ENCODE measurements around the gene G3BP1.
"Not testable (repeated sequence)": the region's sequence is repeated elsewhere in the genome, so short reads cannot be mapped to it uniquely, and the experiment has no call there.

Gene G3BP1

DNA sequence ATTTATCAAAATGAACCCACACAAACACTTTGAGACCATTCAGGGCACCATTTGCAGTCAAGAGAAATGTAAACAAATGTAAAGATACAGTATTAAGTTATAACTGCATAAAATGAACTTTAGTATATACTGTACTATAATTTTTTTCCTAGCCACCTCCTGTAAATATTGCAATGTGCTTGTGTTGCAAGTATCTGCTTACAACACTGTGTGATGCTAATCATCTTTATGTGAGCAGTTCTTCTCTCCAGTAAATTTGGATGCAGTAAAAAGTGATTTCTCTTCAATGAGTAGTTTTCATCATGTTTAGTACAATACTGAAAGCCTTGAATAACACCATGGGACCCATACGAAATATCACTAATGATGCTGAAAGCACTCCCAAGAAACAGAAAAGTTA is 9.4 kb downstream of the G3BP1 start:
- Histone ChIP-seq H3F3A (ENCODE audit: control insufficient read depth, insufficient read depth) (peaks cover 7% of the 10 kb centered on the region; the same call in 1 of the 2 replicates), H3K9me3 (ENCODE audit: control insufficient read depth, insufficient read depth, low read length) (no peaks in the 10 kb centered on the region), H3K4me2 (ENCODE audit: low read length) (peak overlapping the region; percentile 30), H3K27ac (ENCODE audit: low read depth, low read length) (no peak overlapping the region), H3K36me3 (ENCODE audit: control insufficient read depth, low read length) (peaks cover 77% of the 10 kb centered on the region), H3K27me3 (ENCODE audit: control insufficient read depth, low read length) (no peaks in the 10 kb centered on the region), H3K4me3 (ENCODE audit: low read length) (no peak overlapping the region), H3K9me2 (replicated peaks; ENCODE audit: control insufficient read depth, low read length) (no peaks in the 10 kb centered on the region), H3K4me1 (ENCODE audit: control insufficient read depth, low read length) (peaks cover 73% of the 10 kb centered on the region), H3K79me2 (ENCODE audit: control insufficient read depth, low read length) (peaks cover 100% of the 10 kb centered on the region), H4K20me1 (ENCODE audit: control insufficient read depth, insufficient read depth, low read depth, low read length) (peaks cover 51% of the 10 kb centered on the region)
- no peak for TF ChIP-seq EZH2phosphoT487 (IDR thresholded peaks at IDR 0.05; ENCODE audit: borderline replicate concordance, low read length)
- TF ChIP-seq, protein P1, sequence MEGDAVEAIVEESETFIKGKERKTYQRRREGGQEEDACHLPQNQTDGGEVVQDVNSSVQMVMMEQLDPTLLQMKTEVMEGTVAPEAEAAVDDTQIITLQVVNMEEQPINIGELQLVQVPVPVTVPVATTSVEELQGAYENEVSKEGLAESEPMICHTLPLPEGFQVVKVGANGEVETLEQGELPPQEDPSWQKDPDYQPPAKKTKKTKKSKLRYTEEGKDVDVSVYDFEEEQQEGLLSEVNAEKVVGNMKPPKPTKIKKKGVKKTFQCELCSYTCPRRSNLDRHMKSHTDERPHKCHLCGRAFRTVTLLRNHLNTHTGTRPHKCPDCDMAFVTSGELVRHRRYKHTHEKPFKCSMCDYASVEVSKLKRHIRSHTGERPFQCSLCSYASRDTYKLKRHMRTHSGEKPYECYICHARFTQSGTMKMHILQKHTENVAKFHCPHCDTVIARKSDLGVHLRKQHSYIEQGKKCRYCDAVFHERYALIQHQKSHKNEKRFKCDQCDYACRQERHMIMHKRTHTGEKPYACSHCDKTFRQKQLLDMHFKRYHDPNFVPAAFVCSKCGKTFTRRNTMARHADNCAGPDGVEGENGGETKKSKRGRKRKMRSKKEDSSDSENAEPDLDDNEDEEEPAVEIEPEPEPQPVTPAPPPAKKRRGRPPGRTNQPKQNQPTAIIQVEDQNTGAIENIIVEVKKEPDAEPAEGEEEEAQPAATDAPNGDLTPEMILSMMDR (IDR thresholded peaks at IDR 0.05; ENCODE audit: low read depth, low read length, poor library complexity, severe bottlenecking), result no peak

DNA sequence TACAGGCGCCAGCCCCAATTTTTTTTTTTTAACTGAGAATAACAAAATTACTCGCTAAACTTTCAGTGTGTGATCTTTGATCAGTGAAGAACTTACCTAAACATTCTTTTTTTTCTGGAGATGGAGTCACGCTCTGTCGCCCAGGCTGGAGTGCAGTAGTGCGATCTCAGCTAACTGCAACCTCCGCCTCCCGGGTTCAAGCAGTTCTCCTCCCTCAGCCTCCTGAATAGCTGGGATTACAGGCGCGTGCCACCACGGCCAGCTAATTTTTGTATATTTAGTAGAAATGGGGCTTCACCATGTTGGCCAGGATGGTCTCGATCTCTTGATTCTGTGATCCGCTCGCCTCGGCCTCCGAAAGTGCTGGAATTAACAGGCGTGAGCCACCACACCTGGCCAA is 11.9 kb downstream of the G3BP1 start:
- peaks cover 52% of the 10 kb centered on the region for H3K4me1 ChIP-seq (ENCODE audit: control insufficient read depth, low read length)
- H3K4me2 ChIP-seq (ENCODE audit: low read length); H3K9me3 ChIP-seq (ENCODE audit: control insufficient read depth, insufficient read depth, low read length); H3K27me3 ChIP-seq (ENCODE audit: control insufficient read depth, low read length); H3K9me2 ChIP-seq (replicated peaks; ENCODE audit: control insufficient read depth, low read length); H3K27ac ChIP-seq (ENCODE audit: low read depth, low read length); H3K4me3 ChIP-seq (ENCODE audit: low read length): not testable (repeated sequence)
- peaks cover 12% of the 10 kb centered on the region; the same call in 1 of the 2 replicates for H3F3A ChIP-seq (ENCODE audit: control insufficient read depth, insufficient read depth)
- peaks cover 78% of the 10 kb centered on the region for H3K36me3 ChIP-seq (ENCODE audit: control insufficient read depth, low read length)
- H3K79me2 ChIP-seq (ENCODE audit: control insufficient read depth, low read length), result peaks cover 100% of the 10 kb centered on the region
- peaks cover 34% of the 10 kb centered on the region for H4K20me1 ChIP-seq (ENCODE audit: control insufficient read depth, insufficient read depth, low read depth, low read length)

DNA sequence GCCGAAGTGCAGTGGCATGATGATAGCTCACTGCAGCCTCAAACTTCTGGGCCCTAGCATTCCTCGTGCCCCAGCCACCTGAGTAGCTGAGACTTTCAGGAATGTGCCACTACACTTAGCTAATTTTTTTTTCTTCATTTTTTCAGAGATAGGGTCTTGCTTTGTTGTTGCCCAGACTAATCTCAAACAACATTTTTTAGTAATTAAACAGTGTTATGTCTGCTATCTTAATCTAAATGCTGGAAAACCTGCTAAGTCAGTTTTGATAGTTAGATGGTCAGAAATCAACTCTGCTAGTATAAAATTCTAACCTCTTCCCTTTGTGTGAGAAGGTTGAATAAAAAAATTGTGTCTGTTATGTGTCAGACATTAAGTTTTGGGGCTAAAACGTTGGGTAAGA is 12.4 kb downstream of the G3BP1 start:
- H3K27ac ChIP-seq (ENCODE audit: low read depth, low read length), result no peak overlapping the region
- H3K36me3 ChIP-seq (ENCODE audit: control insufficient read depth, low read length), result peaks cover 78% of the 10 kb centered on the region
- peaks cover 47% of the 10 kb centered on the region for H3K4me1 ChIP-seq (ENCODE audit: control insufficient read depth, low read length)
- peaks cover 12% of the 10 kb centered on the region; the same call in 1 of the 2 replicates for H3F3A ChIP-seq (ENCODE audit: control insufficient read depth, insufficient read depth)
- no peaks in the 10 kb centered on the region for H3K27me3 ChIP-seq (ENCODE audit: control insufficient read depth, low read length)
- H4K20me1 ChIP-seq (ENCODE audit: control insufficient read depth, insufficient read depth, low read depth, low read length), result peaks cover 29% of the 10 kb centered on the region
- H3K79me2 ChIP-seq (ENCODE audit: control insufficient read depth, low read length), result peaks cover 100% of the 10 kb centered on the region
- no peak overlapping the region for H3K4me2 ChIP-seq (ENCODE audit: low read length)
- no peaks in the 10 kb centered on the region for H3K9me2 ChIP-seq (replicated peaks; ENCODE audit: control insufficient read depth, low read length)
- no peaks in the 10 kb centered on the region for H3K9me3 ChIP-seq (ENCODE audit: control insufficient read depth, insufficient read depth, low read length)
- no peak for TF ChIP-seq EZH2phosphoT487 (IDR thresholded peaks at IDR 0.05; ENCODE audit: borderline replicate concordance, low read length)
- TF ChIP-seq, protein P1 (IDR thresholded peaks at IDR 0.05; ENCODE audit: low read depth, low read length, poor library complexity, severe bottlenecking), result no peak
- no peak overlapping the region for H3K4me3 ChIP-seq (ENCODE audit: low read length)

DNA sequence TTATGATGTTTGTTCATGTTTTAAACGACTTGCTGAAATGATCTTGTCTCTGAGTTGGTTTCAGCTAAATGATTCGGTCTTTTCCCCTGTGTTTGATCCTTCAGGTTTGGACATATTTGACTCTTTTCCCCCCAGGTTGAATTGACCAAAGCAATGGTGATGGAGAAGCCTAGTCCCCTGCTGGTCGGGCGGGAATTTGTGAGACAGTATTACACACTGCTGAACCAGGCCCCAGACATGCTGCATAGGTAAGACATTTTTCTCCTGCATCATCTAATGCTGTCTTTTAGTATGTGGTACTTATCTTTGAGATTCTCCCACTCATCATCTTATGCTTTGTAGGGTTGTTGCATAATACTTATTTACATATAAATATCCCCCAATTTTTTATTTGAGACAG is 14.7 kb downstream of the G3BP1 start:
- H3K4me3 ChIP-seq (ENCODE audit: low read length), result no peak overlapping the region
- no peak overlapping the region for H3K27ac ChIP-seq (ENCODE audit: low read depth, low read length)
- peaks cover 10% of the 10 kb centered on the region; the same call in 1 of the 2 replicates for H3F3A ChIP-seq (ENCODE audit: control insufficient read depth, insufficient read depth)
- peaks cover 27% of the 10 kb centered on the region for H3K4me1 ChIP-seq (ENCODE audit: control insufficient read depth, low read length)
- no peak for TF ChIP-seq EZH2phosphoT487 (IDR thresholded peaks at IDR 0.05; ENCODE audit: borderline replicate concordance, low read length)
- TF ChIP-seq, protein P1 (IDR thresholded peaks at IDR 0.05; ENCODE audit: low read depth, low read length, poor library complexity, severe bottlenecking), result no peak
- H3K4me2 ChIP-seq (ENCODE audit: low read length), result no peak overlapping the region
- H4K20me1 ChIP-seq (ENCODE audit: control insufficient read depth, insufficient read depth, low read depth, low read length), result peaks cover 22% of the 10 kb centered on the region
- no peaks in the 10 kb centered on the region for H3K9me2 ChIP-seq (replicated peaks; ENCODE audit: control insufficient read depth, low read length)
- H3K79me2 ChIP-seq (ENCODE audit: control insufficient read depth, low read length), result peaks cover 99% of the 10 kb centered on the region
- no peaks in the 10 kb centered on the region for H3K27me3 ChIP-seq (ENCODE audit: control insufficient read depth, low read length)
- peaks cover 80% of the 10 kb centered on the region for H3K36me3 ChIP-seq (ENCODE audit: control insufficient read depth, low read length)
- no peaks in the 10 kb centered on the region for H3K9me3 ChIP-seq (ENCODE audit: control insufficient read depth, insufficient read depth, low read length)

Data from DOHH2 (cell line).